Cardiac muscle cell (in vitro differentiated cells and primary cell): ENCODE data around the gene KCNS3. TPM values are rescaled to one million over a fixed set of nuclear protein-coding genes. Genes with fewer than 3 reads are reported as not detected.

Source experiments
- DNase-seq, 2 donors: peaks; one replicate each; pipeline versions ENCODE4 v3.0.0 to v3.0.0-alpha.2; 2010 to 2017; ENCODE audit warnings: low read depth in 1 of 2, low spot score in 1 of 2
- H3K27ac ChIP-seq: fragments of 200-600 bp; sonication (generic); 2 replicates; pipeline ENCODE4 v1.5.1; 2016
- H3K27me3 ChIP-seq: fragments of 200-600 bp; sonication (generic); 2 replicates; pipeline ENCODE4 v1.6.0; 2016; ENCODE audit warnings: control low read depth
- H3K36me3 ChIP-seq: fragments of 200-600 bp; sonication (generic); 2 replicates; pipeline ENCODE4 v1.5.1; 2016; ENCODE audit warnings: control low read depth
- H3K4me1 ChIP-seq: fragments of 200-600 bp; sonication (generic); 2 replicates; pipeline ENCODE4 v1.8.1; 2017; ENCODE audit warnings: low read depth, mild to moderate bottlenecking, mixed run types
- H3K4me3 ChIP-seq: fragments of 200-600 bp; sonication (generic); 2 replicates; pipeline ENCODE4 v1.5.1; 2016; ENCODE audit warnings: mild to moderate bottlenecking
- H3K9me3 ChIP-seq: fragments of 200-600 bp; sonication (generic); 2 replicates; pipeline ENCODE4 v1.5.1; 2017; ENCODE audit warnings: low read depth, mild to moderate bottlenecking, control low read depth
- CTCF ChIP-seq: IDR thresholded peaks from 2 replicates; pipeline ENCODE4 v1.5.1; 2012; ENCODE audit warnings: low read depth, mild to moderate bottlenecking, low read length
- polyA plus RNA-seq: library from polyadenylated mRNA; unstranded; fragments of >200 nt; fragmentation: Nextera tagmentation; extraction: Ambion mirVana; gene quantifications from 2 replicates; pipeline ENCODE4 v1.2.1, GENCODE V29; 2016
- total RNA-seq: library from RNA; depleted of rRNA; stranded (reverse); fragments of >200 nt; gene quantifications from 2 replicates; pipeline ENCODE4 v1.2.3, GENCODE V29; 2016

The KCNS3 gene
- total and polyA plus RNA-seq, 2 experiments from 2014 or later, result 3.7 to 10.5 TPM

DNA sequence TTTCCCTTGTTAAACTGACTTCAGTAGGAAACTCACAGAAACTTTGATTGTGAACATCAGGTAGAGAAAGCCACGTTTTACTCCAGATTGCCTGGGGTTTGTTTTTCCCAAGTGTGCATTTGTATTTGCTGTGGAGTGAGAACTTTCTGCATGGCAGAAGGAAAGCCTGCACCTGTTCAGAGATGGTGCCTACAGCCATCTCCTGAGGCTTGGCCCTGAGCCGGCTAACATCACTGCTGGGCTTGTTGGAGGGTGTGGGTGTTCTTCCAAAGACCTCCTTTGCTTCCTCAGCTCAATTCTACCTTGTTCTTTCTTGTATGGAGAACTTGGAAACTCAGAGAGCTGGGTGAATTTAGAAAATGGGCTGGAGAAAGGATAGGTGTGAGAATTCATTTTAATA lies 16.1 kb downstream of the KCNS3 start:
- Histone ChIP-seq H3K27ac (no peak overlapping the region), H3K4me3 (no peak overlapping the region), H3K27me3 (no peaks in the 10 kb centered on the region), H3K9me3 (no peaks in the 10 kb centered on the region), H3K36me3 (no peaks in the 10 kb centered on the region), H3K4me1 (no peaks in the 10 kb centered on the region)
- TF ChIP-seq CTCF, result no peak
- no peak for DNase-seq

DNA sequence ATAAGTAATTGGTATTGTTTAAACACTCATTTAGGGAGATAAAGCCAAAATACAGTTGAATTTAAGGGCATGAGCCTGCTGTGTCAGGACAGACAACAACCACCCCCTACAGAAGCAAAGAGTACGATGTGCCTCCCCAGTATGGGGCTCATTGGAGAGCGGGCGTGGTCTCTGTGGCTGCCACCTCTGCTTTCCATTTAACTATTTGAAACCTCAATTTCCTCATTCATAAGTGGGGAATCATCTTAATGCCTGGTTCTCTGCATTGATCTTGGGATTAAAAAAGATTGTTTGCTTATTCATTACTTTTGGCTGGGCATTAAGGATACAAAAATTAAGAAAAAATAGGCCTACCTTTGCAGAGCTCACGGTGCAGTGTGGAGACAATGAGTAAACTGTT lies 21.4 kb downstream of the KCNS3 start:
- H3K4me1 ChIP-seq, result no peaks in the 10 kb centered on the region
- H3K9me3 ChIP-seq, result no peaks in the 10 kb centered on the region
- no peaks in the 10 kb centered on the region for H3K36me3 ChIP-seq
- TF ChIP-seq CTCF, result no peak
- no peaks in the 10 kb centered on the region for H3K27me3 ChIP-seq
- H3K27ac ChIP-seq, result no peak overlapping the region
- no peak overlapping the region for H3K4me3 ChIP-seq
- DNase-seq, result no peak

- Histone ChIP-seq H3K27ac (no peak overlapping the region), H3K4me3 (no peak overlapping the region), H3K36me3 (no peaks in the 10 kb centered on the region), H3K9me3 (no peaks in the 10 kb centered on the region), H3K27me3 (no peaks in the 10 kb centered on the region), H3K4me1 (no peaks in the 10 kb centered on the region)
- no peak for DNase-seq
- no peak for TF ChIP-seq CTCF
Observed at GRCh38 chr2:17901246-17901645, 22.8 kb downstream of the KCNS3 start.

GRCh38 chr2:17910980-17911379 lies 32.5 kb downstream of the KCNS3 start:
- Histone ChIP-seq H3K36me3 (no peaks in the 10 kb centered on the region), H3K4me1 (no peaks in the 10 kb centered on the region), H3K27ac (no peak overlapping the region), H3K4me3 (no peak overlapping the region), H3K9me3 (no peaks in the 10 kb centered on the region), H3K27me3 (no peaks in the 10 kb centered on the region)
- no peak for TF ChIP-seq CTCF
- no peak for DNase-seq

DNA sequence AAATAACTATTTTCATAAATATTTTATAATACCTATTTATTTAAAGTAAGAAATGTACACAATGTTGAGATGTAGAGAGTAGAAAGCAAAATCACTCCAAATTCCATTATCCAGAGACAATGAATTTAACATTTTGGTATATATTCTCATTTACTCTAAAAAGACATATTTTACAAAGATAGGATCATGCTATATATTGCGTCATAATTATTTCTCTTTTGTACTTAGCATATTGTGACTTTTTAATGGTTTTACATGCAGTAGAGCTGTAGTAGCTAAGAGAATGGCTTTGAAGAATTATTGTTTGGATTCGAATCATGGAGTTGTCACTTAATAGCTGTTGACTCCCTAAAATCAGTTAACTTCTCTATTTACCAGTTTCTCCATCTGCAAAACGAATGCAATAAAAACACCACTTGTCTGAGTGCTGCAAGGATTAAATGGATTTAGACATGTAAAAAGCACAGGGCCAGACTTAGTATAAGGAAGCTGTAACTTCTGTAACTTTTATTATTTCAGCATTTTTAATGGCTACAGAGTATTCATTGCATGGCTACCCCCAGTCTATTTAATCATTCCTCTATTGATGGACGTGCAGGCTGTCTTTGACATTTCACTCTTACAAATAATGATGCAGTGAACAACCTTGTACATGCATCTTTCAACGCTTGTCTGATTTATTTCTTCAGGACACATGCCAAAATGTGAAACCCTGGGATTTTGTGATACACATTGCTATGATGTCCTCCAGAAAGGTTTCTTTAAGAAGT lies 33.2 kb downstream of the KCNS3 start:
- Histone ChIP-seq H3K9me3 (no peaks in the 10 kb centered on the region), H3K36me3 (no peaks in the 10 kb centered on the region), H3K27me3 (no peaks in the 10 kb centered on the region), H3K27ac (no peak overlapping the region), H3K4me1 (no peaks in the 10 kb centered on the region), H3K4me3 (no peak overlapping the region)
- no peak for DNase-seq
- TF ChIP-seq CTCF, result no peak
